Mesodermal cell (in vitro differentiated cells): ENCODE data around the gene MYL12B. TPM values are rescaled to one million over a fixed set of nuclear protein-coding genes. Genes with fewer than 3 reads are reported as not detected.

ENCODE experiments used
- H3K27ac ChIP-seq: 2 replicates; pipeline ENCODE4 v1.7.0; 2013; ENCODE audit warnings: mild to moderate bottlenecking, low read depth, low read length, moderate library complexity; ENCODE audit not compliant: severe bottlenecking
- H3K36me3 ChIP-seq: 2 replicates; pipeline ENCODE4 v1.7.1; 2013; ENCODE audit warnings: mild to moderate bottlenecking, low read length, moderate library complexity; ENCODE audit not compliant: control insufficient read depth, insufficient read depth
- H3K4me1 ChIP-seq: one replicate; pipeline ENCODE4 v1.7.1; 2013; ENCODE audit warnings: mild to moderate bottlenecking, low read length; ENCODE audit not compliant: insufficient read depth, control insufficient read depth, poor library complexity, severe bottlenecking
- H3K4me3 ChIP-seq: 2 replicates; pipeline ENCODE4 v1.7.0; 2013; ENCODE audit warnings: low read length, control low read depth, mild to moderate bottlenecking; ENCODE audit not compliant: insufficient read depth, poor library complexity, severe bottlenecking; ENCODE audit errors: extremely low read depth
- H3K9me3 ChIP-seq: 2 replicates; pipeline ENCODE4 v1.7.1; 2013; ENCODE audit warnings: mild to moderate bottlenecking, low read length, moderate library complexity; ENCODE audit not compliant: control insufficient read depth
- WGBS, 2 experiments: methylation state at CpG; one replicate each; pipeline ENCODE4 v1.1.5; 2013; ENCODE audit warnings: missing lambda C conversion rate in 2 of 2; ENCODE audit not compliant: insufficient coverage in 2 of 2; 5-methylcytosine and 5-hydroxymethylcytosine counted together
- polyA plus RNA-seq, 2 experiments: library from polyadenylated mRNA; stranded (reverse); fragments of 50-300 nt; gene quantifications; one replicate each; pipeline ENCODE4 v1.2.3, GENCODE V29; 2013

The MYL12B gene
- polyA plus RNA-seq (2013, experiment 1 of 2), result 436 TPM
- 410 TPM for polyA plus RNA-seq (2013, experiment 2 of 2)

DNA sequence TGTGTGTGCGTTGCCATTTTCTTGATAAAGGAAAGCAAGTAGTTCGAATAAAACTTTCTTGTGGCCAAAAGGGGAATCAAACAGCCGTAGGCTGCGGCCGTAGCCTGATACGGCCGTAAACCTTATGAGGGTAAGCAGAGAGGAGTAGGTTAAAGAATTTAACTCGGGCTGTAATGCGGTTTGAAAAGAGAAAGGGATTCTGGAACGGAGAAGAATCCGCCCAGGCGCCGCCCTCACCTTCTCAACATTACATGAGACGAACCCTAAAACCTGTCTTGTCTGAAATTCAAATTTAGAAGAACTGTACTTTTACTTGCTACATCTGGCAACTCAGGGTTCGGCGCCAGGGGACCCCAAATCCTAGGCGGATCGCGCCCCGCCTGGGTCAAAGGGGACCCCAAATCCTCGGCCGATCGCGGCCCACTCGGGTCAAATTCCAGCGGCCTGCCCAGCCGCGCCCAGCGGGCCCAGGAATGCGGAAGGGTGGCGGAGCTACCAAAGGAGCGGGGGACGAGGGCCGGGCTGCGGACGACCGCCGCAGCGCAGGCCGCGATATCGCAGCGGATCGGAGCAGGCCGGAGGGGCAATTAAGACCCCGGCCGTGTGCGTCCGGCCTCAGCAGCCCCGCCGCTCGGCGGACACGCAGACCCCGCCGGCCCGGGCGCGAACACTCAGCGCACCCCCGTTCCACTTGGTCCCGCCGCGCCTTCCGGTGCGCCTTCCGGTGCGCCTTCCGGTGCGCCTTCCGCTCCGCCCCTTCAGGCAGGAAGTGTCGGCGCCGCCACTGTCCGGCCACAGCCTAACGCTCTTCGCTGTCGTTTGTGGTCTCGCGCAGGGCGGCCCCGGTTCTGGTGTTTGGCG is at the start of gene MYL12B:
TSS of gene MYL12B (plus strand) at position 761 of the 861 bp plus-strand sequence. CDS start 10,766 bp downstream, outside the sequence.
- Histone ChIP-seq H3K27ac (peak within 1 kb of the TSS; percentile 100), H3K9me3 (no peaks in the 10 kb centered on the region)
- WGBS, 2 experiments, result 0 to 1% methylated on average over 57 to 79 of the region's 84 CpGs

DNA sequence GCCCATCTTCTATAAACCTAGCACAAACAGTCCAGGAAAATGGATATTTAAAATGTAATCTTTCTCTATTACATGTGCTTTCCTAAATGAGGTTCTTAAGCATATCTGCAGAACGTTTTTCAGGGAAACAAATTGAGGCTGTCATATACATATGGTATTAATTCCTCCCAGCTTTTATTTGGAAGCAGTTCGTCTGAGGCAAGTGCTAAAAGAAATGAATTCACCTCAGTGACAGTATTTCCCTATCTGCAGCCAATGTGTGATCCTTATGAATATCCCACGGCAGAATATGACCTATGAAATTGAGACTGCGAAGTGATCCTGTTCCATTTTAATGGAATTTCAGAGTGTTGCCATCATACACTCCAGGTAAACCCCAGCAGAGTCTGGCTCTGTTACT is 49.3 kb upstream of the MYL12B start:
- Histone ChIP-seq H3K27ac (no peak overlapping the region), H3K36me3 (no peaks in the 10 kb centered on the region), H3K4me1 (peaks cover 8% of the 10 kb centered on the region), H3K9me3 (no peaks in the 10 kb centered on the region), H3K4me3 (no peak overlapping the region)
- 92 to 96% methylated on average over 2 to 3 of the region's 4 CpGs for WGBS, 2 experiments

More for the DNA sequence above, at the start of gene MYL12B:
- peaks cover 35% of the 10 kb centered on the region for H3K4me1 ChIP-seq
- H3K4me3 ChIP-seq, result peak within 1 kb of the TSS; percentile 90
- H3K36me3 ChIP-seq, result peaks cover 36% of the 10 kb centered on the region

DNA sequence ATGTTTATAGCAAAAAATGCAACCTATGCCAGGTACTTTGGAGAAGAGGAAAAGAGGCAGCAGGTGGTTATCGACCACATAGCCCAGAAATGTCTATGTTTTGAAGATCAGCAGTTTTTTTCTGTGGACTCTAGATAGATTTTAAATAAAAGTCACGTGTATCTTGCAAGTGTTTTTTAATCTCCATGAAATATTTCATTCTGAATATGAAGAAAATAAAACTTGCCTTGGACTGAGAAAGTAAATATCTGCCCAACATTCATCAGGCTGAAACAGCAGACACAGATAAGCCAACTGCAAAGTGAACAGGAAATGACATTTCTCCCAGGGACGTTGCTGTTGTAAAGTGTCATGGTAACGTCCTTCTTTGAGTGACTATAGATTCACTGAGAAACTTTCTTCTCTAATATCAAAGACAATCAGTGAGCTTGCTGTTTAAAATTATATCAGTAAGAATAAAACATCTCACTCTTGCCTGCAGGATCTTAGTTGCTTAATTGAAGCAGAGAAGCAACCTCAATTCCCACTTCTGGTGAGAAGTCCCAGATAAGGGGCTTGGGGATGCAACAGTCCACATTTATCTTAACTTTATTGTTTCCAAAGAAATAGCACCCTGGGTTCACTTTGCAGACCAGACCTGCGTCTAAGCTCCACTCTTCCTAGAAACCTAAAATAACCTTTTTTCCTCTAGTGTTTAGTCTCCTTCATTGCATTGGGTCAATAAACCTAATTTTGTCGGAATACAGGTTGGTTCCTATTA is 48.5 kb upstream of the MYL12B start:
- WGBS, 2 experiments, result 92 to 93% methylated on average over 2 of the region's 6 CpGs
- H3K9me3 ChIP-seq, result no peaks in the 10 kb centered on the region
- H3K4me3 ChIP-seq, result no peak overlapping the region
- H3K36me3 ChIP-seq, result no peaks in the 10 kb centered on the region
- peaks cover 5% of the 10 kb centered on the region for H3K4me1 ChIP-seq
- peak overlapping the region; percentile 38 for H3K27ac ChIP-seq

DNA sequence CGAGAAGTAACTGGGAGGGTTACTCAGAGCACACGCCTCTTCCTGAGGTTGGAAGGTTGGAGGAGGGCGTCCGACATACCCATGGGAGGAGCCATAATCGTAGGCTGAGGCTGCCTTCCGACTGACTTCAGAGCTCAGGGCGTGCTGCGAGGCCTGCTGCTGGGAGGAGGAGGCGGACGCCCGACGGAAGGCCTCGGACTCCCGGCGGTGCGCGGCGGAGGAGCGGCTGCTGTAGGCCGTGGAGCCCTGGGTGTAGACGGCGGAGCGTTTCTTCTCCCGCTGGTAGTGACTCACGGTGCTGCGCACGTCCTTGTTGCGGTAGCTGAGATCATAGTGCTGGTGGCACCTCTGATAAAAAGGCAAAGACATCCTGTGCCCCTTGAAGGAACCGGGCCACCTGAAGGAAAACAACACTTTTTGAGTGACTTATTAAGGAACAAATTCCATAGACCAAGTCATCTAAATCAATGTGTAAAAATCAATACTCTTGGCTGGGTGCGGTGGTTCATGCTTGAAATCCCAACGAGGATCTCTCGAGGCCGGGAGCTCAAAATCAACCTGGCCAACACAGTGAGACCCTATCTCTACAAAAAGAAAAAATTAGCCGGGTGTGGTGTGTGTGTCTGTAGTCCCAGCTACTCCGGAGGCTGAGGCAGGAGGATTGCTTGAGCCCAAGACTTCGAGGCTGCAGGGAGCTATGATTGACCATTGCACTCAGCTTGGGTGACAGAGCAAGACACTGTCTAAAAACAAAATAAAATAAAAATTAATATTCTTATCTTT is 46.9 kb upstream of the MYL12B start:
- no peak overlapping the region for H3K27ac ChIP-seq
- 94 to 97% methylated on average over 29 to 30 of the region's 36 CpGs for WGBS, 2 experiments
- no peak overlapping the region for H3K4me3 ChIP-seq
- H3K4me1 ChIP-seq, result peaks cover 9% of the 10 kb centered on the region
- no peaks in the 10 kb centered on the region for H3K9me3 ChIP-seq
- H3K36me3 ChIP-seq, result no peaks in the 10 kb centered on the region

DNA sequence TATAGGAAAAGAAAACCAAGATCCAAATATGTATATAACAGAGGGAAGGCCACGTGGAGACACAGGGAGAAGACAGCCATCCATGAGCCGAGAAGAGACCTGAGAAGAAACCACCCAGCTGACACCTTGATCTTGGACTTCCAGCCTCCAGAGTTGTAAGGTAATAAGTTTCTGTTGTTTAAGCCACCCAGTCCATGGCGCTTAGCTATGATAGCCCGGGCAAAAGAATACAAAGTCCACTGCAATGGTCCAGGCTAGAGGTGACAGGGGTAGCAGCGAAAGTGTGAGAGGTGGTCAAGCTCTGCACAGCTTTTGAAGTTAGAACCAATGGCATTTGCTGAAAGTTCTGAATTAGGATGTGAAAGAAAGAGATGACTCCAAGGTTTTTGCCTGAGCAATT is 44.9 kb upstream of the MYL12B start:
- WGBS, 2 experiments, result 83 to 86% methylated on average over 4 to 5 of the region's 5 CpGs
- Histone ChIP-seq H3K36me3 (no peaks in the 10 kb centered on the region), H3K9me3 (no peaks in the 10 kb centered on the region), H3K4me3 (no peak overlapping the region), H3K4me1 (peaks cover 6% of the 10 kb centered on the region), H3K27ac (no peak overlapping the region)

DNA sequence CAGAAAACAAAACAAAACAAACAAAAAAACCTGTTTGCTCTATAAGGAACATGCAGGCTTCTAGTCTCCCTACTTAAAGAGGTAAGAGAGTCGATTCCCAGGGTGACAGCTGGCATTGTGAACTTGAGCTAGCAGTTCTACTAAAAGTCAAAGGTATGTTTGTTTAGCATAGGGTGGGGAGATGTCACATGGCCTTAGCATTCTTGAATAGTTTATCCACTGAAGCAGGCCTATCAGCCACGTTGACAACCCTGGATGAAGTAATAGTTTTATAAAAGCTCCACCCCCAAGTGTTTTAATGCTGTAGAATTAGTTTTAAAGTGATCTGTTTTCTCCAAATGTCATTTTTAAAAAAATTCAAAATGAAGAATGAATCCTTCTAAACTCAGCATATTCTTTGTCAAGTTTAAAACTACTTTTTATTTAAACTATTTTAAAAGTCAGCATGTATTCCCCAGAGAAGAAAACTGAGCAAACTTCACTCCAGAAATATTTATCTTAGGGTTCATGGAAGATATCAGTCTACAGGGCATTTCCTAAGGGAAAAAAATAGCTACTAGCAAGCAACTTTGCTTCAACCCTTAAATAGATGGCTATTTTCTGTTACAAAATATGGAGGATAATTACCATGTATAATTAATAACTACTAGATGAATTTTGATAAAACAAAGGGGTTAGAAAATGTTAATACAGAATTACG is 43.8 kb upstream of the MYL12B start:
- no peaks in the 10 kb centered on the region for H3K9me3 ChIP-seq
- no peak overlapping the region for H3K27ac ChIP-seq
- H3K36me3 ChIP-seq, result no peaks in the 10 kb centered on the region
- no peak overlapping the region for H3K4me3 ChIP-seq
- WGBS, 2 experiments, result 89% methylated on average over 1 of the region's 3 CpGs
- peaks cover 6% of the 10 kb centered on the region for H3K4me1 ChIP-seq

DNA sequence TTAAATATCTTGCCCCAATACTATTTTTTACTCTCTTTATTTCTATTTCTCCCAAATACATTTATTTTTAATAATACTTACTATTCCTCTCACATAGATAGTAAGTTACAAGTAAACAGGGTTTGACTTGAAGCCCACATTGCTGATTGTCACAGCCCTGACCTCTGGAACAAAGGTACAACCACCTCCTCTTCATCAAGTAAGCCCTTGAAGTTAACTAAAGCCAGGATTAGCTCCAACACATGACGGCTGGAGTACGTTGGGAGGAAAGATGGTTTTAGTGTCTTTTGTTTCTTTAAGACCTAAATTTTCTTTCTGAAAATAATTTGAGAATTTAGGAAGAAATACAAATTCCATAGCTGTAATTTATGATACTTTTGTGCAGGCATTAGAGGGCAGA is 43.1 kb upstream of the MYL12B start:
- Histone ChIP-seq H3K27ac (no peak overlapping the region), H3K4me1 (peaks cover 4% of the 10 kb centered on the region), H3K9me3 (no peaks in the 10 kb centered on the region), H3K4me3 (no peak overlapping the region), H3K36me3 (no peaks in the 10 kb centered on the region)
- no CpG with 5 or more reads among the region's 2 CpGs for WGBS, 2 experiments

DNA sequence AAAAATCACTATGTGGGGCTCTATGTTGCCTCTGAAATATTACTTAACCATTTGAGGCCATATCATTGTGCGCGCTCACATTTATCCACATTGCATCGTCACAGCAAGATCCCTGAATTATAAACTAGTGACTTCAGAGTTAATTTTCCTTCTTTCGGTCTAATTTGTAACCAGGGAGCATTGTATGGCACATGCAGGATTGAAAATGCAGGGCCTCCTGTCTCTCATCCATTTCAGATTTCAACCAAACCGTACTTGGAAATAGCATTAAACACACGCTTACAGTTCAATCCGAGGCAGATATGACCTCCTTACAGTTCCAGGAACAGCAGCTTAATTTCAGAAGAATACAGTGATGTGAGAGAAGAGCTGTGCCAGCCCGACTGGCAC is 42.7 kb upstream of the MYL12B start:
- Histone ChIP-seq H3K27ac (no peak overlapping the region), H3K9me3 (no peaks in the 10 kb centered on the region)
- 93 to 100% methylated on average over 2 to 6 of the region's 8 CpGs for WGBS, 2 experiments

DNA sequence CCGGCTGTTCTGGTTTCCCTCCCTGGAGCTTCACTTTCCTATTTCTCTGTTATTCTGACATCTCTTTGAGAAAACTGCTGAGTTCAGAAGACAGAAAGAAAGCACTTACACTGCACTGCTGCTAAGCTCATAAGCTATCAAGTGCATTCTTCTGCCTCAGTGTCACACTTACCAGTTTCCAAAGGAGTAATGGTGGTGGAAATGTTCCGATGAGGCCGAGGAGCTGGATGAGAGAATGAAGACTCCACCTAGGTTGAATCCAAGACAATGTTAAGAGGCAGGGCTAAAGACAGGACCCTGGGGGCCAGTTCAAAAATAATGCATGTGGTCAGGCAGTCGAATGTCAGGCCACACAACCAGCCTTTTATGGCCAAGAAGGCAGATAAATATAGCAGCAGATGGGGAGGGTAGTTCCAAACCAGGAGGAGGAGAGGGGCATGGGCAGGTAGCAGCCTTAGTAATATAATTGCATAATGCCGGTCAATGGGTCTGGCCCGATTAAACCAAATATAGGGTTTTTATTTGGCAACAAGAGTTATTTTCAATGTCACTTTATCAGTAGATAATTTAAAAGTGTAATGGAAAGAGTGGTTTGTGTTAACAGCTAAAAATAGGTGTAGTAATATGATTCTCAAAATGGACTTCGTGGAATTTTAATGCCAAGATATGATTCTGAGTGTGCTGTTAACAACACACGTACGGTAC is 42.1 kb upstream of the MYL12B start, which contains the start of gene MYOM1:
TSS of gene MYOM1 (minus strand) at position 338 of the 705 bp plus-strand sequence. CDS start 4,745 bp downstream, outside the sequence.
- Histone ChIP-seq H3K27ac (no peak within 1 kb of the TSS), H3K4me3 (no peak within 1 kb of the TSS), H3K9me3 (no peaks in the 10 kb centered on the region), H3K36me3 (no peaks in the 10 kb centered on the region), H3K4me1 (peaks cover 3% of the 10 kb centered on the region)
- 95 to 97% methylated on average over 5 to 7 of the region's 9 CpGs for WGBS, 2 experiments

More for the DNA sequence above, 42.7 kb upstream of the MYL12B start:
- H3K4me3 ChIP-seq, result no peak overlapping the region
- no peaks in the 10 kb centered on the region for H3K36me3 ChIP-seq
- peaks cover 3% of the 10 kb centered on the region for H3K4me1 ChIP-seq
